ENCODE data around the gene FASTKD2. TPM values are rescaled to one million over a fixed set of nuclear protein-coding genes. Genes with fewer than 3 reads are reported as not detected.

FASTKD2 gene
- total and polyA plus RNA-seq, 4 donors: 9.8 to 41.4 (median 20.2) TPM

GRCh38 chr2:206799083-206799482 is 33.7 kb downstream of the FASTKD2 start:
- ATAC-seq (ENCODE audit: insufficient read depth, low FRiP score) (no peak), DNase-seq (no peak)
- H3K4me3 ChIP-seq: no peak overlapping the region
- no peak overlapping the region for H3K27ac ChIP-seq (ENCODE audit: low read depth in 1 of 2, low read length in 1 of 2)
- no peaks in the 10 kb centered on the region for H3K27me3 ChIP-seq (ENCODE audit: control insufficient read depth in 3 of 3, insufficient read depth in 3 of 3, low read length in 2 of 3)
- no peak for TF ChIP-seq CTCF (IDR thresholded peaks at IDR 0.05; ENCODE audit: control extremely low read depth, extremely low read depth)
- H3K9ac ChIP-seq (ENCODE audit: insufficient read depth in 1 of 2, low read length in 2 of 2): no peak overlapping the region
- peaks cover 0 to 5% (median 1%) of the 10 kb centered on the region in 5 donors for H3K4me1 ChIP-seq (ENCODE audit: control insufficient read depth in 5 of 5, insufficient read depth in 5 of 5, low read length in 5 of 5)
- H3K36me3 ChIP-seq (ENCODE audit: control insufficient read depth in 4 of 4, insufficient read depth in 4 of 4, low read length in 4 of 4): peaks cover 4 to 12% (median 5%) of the 10 kb centered on the region in 4 donors
- 37 to 52% methylated on average over 3 of the region's 3 CpGs for WGBS, 2 donors
- H3K9me3 ChIP-seq (ENCODE audit: control insufficient read depth in 4 of 4, insufficient read depth in 3 of 4, low read length in 3 of 4): no peaks in the 10 kb centered on the region

GRCh38 chr2:206800506-206801417 is 35.4 kb downstream of the FASTKD2 start:
- no peak overlapping the region for H3K27ac ChIP-seq (ENCODE audit: low read depth in 1 of 2, low read length in 1 of 2)
- peak; percentile 39 for TF ChIP-seq CTCF (IDR thresholded peaks at IDR 0.05; ENCODE audit: control extremely low read depth, extremely low read depth)

GRCh38 chr2:206801418-206802189 is 36.2 kb downstream of the FASTKD2 start:
- Histone ChIP-seq H3K36me3 (ENCODE audit: control insufficient read depth in 4 of 4, insufficient read depth in 4 of 4, low read length in 4 of 4) (peaks cover 0 to 1% (median under 1%) of the 10 kb centered on the region in 4 donors), H3K4me1 (ENCODE audit: control insufficient read depth in 5 of 5, insufficient read depth in 5 of 5, low read length in 5 of 5) (peaks cover 0 to 8% (median 1%) of the 10 kb centered on the region in 5 donors), H3K27me3 (ENCODE audit: control insufficient read depth in 3 of 3, insufficient read depth in 3 of 3, low read length in 2 of 3) (no peaks in the 10 kb centered on the region), H3K9ac (ENCODE audit: insufficient read depth in 1 of 2, low read length in 2 of 2) (no peak overlapping the region), H3K27ac (ENCODE audit: low read depth in 1 of 2, low read length in 1 of 2) (no peak overlapping the region), H3K9me3 (ENCODE audit: control insufficient read depth in 4 of 4, insufficient read depth in 3 of 4, low read length in 3 of 4) (no peaks in the 10 kb centered on the region), H3K4me3 (no peak overlapping the region)
- no peak for DNase-seq
- whole genome bisulfite sequencing, 2 donors: 87 to 92% methylated on average over 9 of the region's 9 CpGs
- TF ChIP-seq CTCF (IDR thresholded peaks at IDR 0.05; ENCODE audit: control extremely low read depth, extremely low read depth): no peak
- ATAC-seq (ENCODE audit: insufficient read depth, low FRiP score): no peak

More at GRCh38 chr2:206800506-206801417, 35.4 kb downstream of the FASTKD2 start:
- DNase-seq: peak; percentile 72 to 82 (median 75)
- 27 to 30% methylated on average over 12 of the region's 12 CpGs for WGBS, 2 donors
- Histone ChIP-seq H3K9me3 (ENCODE audit: control insufficient read depth in 4 of 4, insufficient read depth in 3 of 4, low read length in 3 of 4) (no peaks in the 10 kb centered on the region), H3K4me1 (ENCODE audit: control insufficient read depth in 5 of 5, insufficient read depth in 5 of 5, low read length in 5 of 5) (peaks cover 0 to 8% (median 1%) of the 10 kb centered on the region in 5 donors), H3K36me3 (ENCODE audit: control insufficient read depth in 4 of 4, insufficient read depth in 4 of 4, low read length in 4 of 4) (peaks cover 2 to 8% (median 3%) of the 10 kb centered on the region in 4 donors), H3K27me3 (ENCODE audit: control insufficient read depth in 3 of 3, insufficient read depth in 3 of 3, low read length in 2 of 3) (no peaks in the 10 kb centered on the region), H3K4me3 (no peak overlapping the region), H3K9ac (ENCODE audit: insufficient read depth in 1 of 2, low read length in 2 of 2) (no peak overlapping the region)
- ATAC-seq (ENCODE audit: insufficient read depth, low FRiP score): peak; percentile 72
